K562 (cell line): ENCODE measurements around the gene NDOR1. TPM values are rescaled to one million over a fixed set of nuclear protein-coding genes. Genes with fewer than 3 reads are reported as not detected.

ENCODE experiments used
- ATAC-seq: fragments of 200-7000 bp; cut with Tn5 transposase; 3 replicates; pipeline ENCODE4 v1.9.1; 2020; ENCODE audit warnings: moderate library complexity
- BruUV-seq: library from RNA; stranded (reverse); fragments of 400-500 nt; replicated peaks from 2 replicates; lab custom pipeline; 2021; lab: Mats Ljungman, UMichigan
- CTCF ChIA-PET: fragments of 300-600 bp; formaldehyde crosslinking; extraction: SDS; loops from one replicate; lab custom pipeline; 2021; ENCODE audit warnings: low intra/inter-chr PET ratio; lab: Yijun Ruan, JAX
- POLR2A ChIA-PET: fragments of 300-600, 350-650 bp; sonication (Branson Sonifier 250); formaldehyde crosslinking; extraction: SDS; loops from one replicate; lab custom pipeline; 2021; ENCODE audit warnings: antibody characterized with exemption, inconsistent platforms; lab: Yijun Ruan, JAX
- DNase-seq, 4 experiments: peaks; one replicate each; pipeline versions ENCODE4 v3.0.0 to v3.0.0-alpha.2; 2011 to 2018; ENCODE audit warnings: low spot score in 3 of 4, mixed read lengths in 3 of 4; ENCODE audit errors: extremely low read depth in 1 of 4
- FAIRE-seq: peaks from 2 replicates; lab custom pipeline; 2011; peaks lifted over from hg19 to GRCh38; lab: Jason Lieb, UNC
- H2AFZ ChIP-seq: 2 replicates; pipeline ENCODE4 v1.6.0; 2011; ENCODE audit warnings: low read depth, low read length, control low read depth, inconsistent platforms
- H3K27ac ChIP-seq: fragments of 200-600 bp; 3 replicates; pipeline ENCODE4 v1.8.0; 2011; ENCODE audit warnings: low read depth, mild to moderate bottlenecking, control low read depth, inconsistent platforms, low read length, moderate library complexity, mixed read lengths; ENCODE audit errors: extremely low read depth
- H3K27me3 ChIP-seq, 2 experiments: fragments of 300-600 bp in 1 of 2; 2 replicates in 1 of 2; 3 replicates in 1 of 2; pipeline versions ENCODE4 v1.6.0 to v1.8.0; 2011; ENCODE audit warnings: inconsistent platforms in 2 of 2, low read length in 2 of 2, mild to moderate bottlenecking in 1 of 2, mixed read lengths in 1 of 2, moderate library complexity in 1 of 2; ENCODE audit not compliant: control insufficient read depth in 2 of 2, insufficient read depth in 2 of 2
- H3K36me3 ChIP-seq: fragments of 300-600 bp; 3 replicates; pipeline ENCODE4 v1.8.0; 2011; ENCODE audit warnings: mild to moderate bottlenecking, low read length, inconsistent platforms; ENCODE audit not compliant: control insufficient read depth, insufficient read depth
- H3K4me1 ChIP-seq, 2 experiments: fragments of 200-600 bp in 1 of 2; replicated peaks in 1 of 2; 2 replicates in 1 of 2; 3 replicates in 1 of 2; pipeline versions ENCODE4 v1.5.1 to v1.8.0; 2011; ENCODE audit warnings: inconsistent platforms in 2 of 2, low read length in 2 of 2, mild to moderate bottlenecking in 1 of 2, mixed read lengths in 1 of 2, moderate library complexity in 1 of 2; ENCODE audit not compliant: control insufficient read depth in 2 of 2, insufficient read depth in 2 of 2
- H3K4me2 ChIP-seq: 2 replicates; pipeline ENCODE4 v1.6.1; 2011; ENCODE audit warnings: low read length, control low read depth, inconsistent platforms, mixed read lengths; ENCODE audit not compliant: insufficient read depth
- H3K4me3 ChIP-seq: fragments of 200-600 bp; sonication (generic), shearing (Covaris generic); 2 replicates; pipeline ENCODE4 v1.5.1; 2016; ENCODE audit warnings: control low read depth, inconsistent platforms
- H3K79me2 ChIP-seq: fragments of 200-600 bp; 3 replicates; pipeline ENCODE4 v1.8.0; 2011; ENCODE audit warnings: low read length, inconsistent platforms; ENCODE audit not compliant: control insufficient read depth, insufficient read depth
- H3K9ac ChIP-seq, 2 experiments: 2 replicates each; pipeline versions ENCODE4 v1.6.0 to v1.6.1; 2011; ENCODE audit warnings: low read depth in 2 of 2, low read length in 2 of 2, control low read depth in 1 of 2, inconsistent platforms in 1 of 2, mild to moderate bottlenecking in 1 of 2, mixed read lengths in 1 of 2; ENCODE audit not compliant: insufficient read depth in 1 of 2
- H3K9me1 ChIP-seq: one replicate; pipeline ENCODE4 v1.6.0; 2011; ENCODE audit warnings: inconsistent platforms, mild to moderate bottlenecking, low read length, moderate library complexity; ENCODE audit not compliant: control insufficient read depth, insufficient read depth
- H3K9me3 ChIP-seq: replicated peaks from 2 replicates; pipeline ENCODE4 v1.5.1; 2011; ENCODE audit warnings: low read depth, low read length, inconsistent platforms; ENCODE audit not compliant: control insufficient read depth, insufficient read depth
- H4K20me1 ChIP-seq: replicated peaks from 2 replicates; pipeline ENCODE4 v1.6.1; 2011; ENCODE audit warnings: low read length, inconsistent platforms, mixed read lengths; ENCODE audit not compliant: control insufficient read depth, insufficient read depth
- ELF2 ChIP-seq: fragments of 250-450 bp; sonication (Bioruptor Pico); IDR thresholded peaks from 2 replicates; pipeline ENCODE4 v1.5.0; 2021; ENCODE audit warnings: mild to moderate bottlenecking
- ELF4 ChIP-seq: fragments of 450-650 bp; formaldehyde crosslinking; IDR thresholded peaks from 2 replicates; pipeline ENCODE4 v1.4.0; 2022; ENCODE audit warnings: missing genetic modification characterization
- KAT2B ChIP-seq: IDR thresholded peaks from one replicate; pipeline ENCODE4 v1.6.1; 2012; ENCODE audit warnings: low read depth, mild to moderate bottlenecking, control low read depth, inconsistent platforms, low read length, moderate library complexity
- PBX2 ChIP-seq, 2 experiments: IDR thresholded peaks in 1 of 2; conservative IDR thresholded peaks in 1 of 2; 2 replicates each; pipeline ENCODE4 v1.6.1; 2016; ENCODE audit warnings: low read depth in 2 of 2, mild to moderate bottlenecking in 1 of 2, missing compliant biosample characterization in 1 of 2, missing genetic modification characterization in 1 of 2, moderate library complexity in 1 of 2
- POLR2G ChIP-seq: fragments of 200-400 bp; formaldehyde crosslinking; IDR thresholded peaks from 2 replicates; pipeline ENCODE4 v1.6.1; 2017; ENCODE audit warnings: low read depth, mild to moderate bottlenecking, antibody characterized with exemption, low read length, moderate library complexity
- PREB ChIP-seq: sonication (generic); formaldehyde crosslinking; IDR thresholded peaks from 2 replicates; pipeline ENCODE4 v1.8.1; 2023; ENCODE audit warnings: mild to moderate bottlenecking, missing genetic modification reagents
- RBFOX2 ChIP-seq: fragments of 200-400 bp; formaldehyde crosslinking; IDR thresholded peaks from 2 replicates; pipeline ENCODE4 v1.6.1; 2017; ENCODE audit warnings: low read depth, mild to moderate bottlenecking, low read length, moderate library complexity
- SUPT5H ChIP-seq: fragments of 450-650 bp; IDR thresholded peaks from 2 replicates; pipeline ENCODE4 v1.6.1; 2016
- TGIF2 ChIP-seq: sonication (generic); formaldehyde crosslinking; IDR thresholded peaks from 2 replicates; pipeline ENCODE4 v1.8.1; 2022; ENCODE audit warnings: mild to moderate bottlenecking, missing genetic modification reagents, moderate library complexity
- WGBS: fragments of 100-300 bp; shearing (Covaris generic); methylation state at CpG from one replicate; pipeline ENCODE4 v1.1.6; 2016; ENCODE audit warnings: low coverage, mixed read lengths; ENCODE audit not compliant: insufficient coverage; ENCODE audit errors: missing lambda C conversion rate; 5-methylcytosine and 5-hydroxymethylcytosine counted together
- in situ Hi-C: fragments of 300-500 bp; cut with MboI; formaldehyde crosslinking; loops from 4 replicates; pipeline ENCODE4 v1.15.0; 2018; ENCODE audit warnings: inconsistent platforms, mixed read lengths
- intact Hi-C: fragments of 100-400 bp; cut with micrococcal nuclease; formaldehyde crosslinking; loops from 2 replicates; pipeline ENCODE4 v1.14.2; 2022
- polyA plus RNA-seq, 8 experiments: library from polyadenylated mRNA; depleted of rRNA in 4 of 8; stranded (reverse) in 5 of 8; unstranded in 3 of 8; fragments of >200 nt; fragmentation: Nextera tagmentation in 2 of 8; fragmentation: Illumina TruSeq in 1 of 8; extraction: Ambion mirVana in 2 of 8; extraction: Trizol in 1 of 8; gene quantifications; 2 replicates each; pipeline versions ENCODE4 v1.2.1 to v1.2.3, GENCODE V29; 2011 to 2014; ENCODE audit warnings: inconsistent platforms in 1 of 8, missing spikeins in 1 of 8
- total RNA-seq, 7 experiments: library from RNA; depleted of rRNA in 6 of 7; stranded (reverse); fragments of >200 nt in 6 of 7; fragmentation: Illumina TruSeq in 2 of 7; extraction: Trizol in 2 of 7; gene quantifications; 2 replicates each; pipeline versions ENCODE4 v1.2.1 to v1.2.3, GENCODE V29; 2011 to 2021; ENCODE audit warnings: low replicate concordance in 1 of 7
- TF ChIP-seq, protein P1 (sequence below): fragments of 250-450 bp; sonication (Bioruptor Pico); IDR thresholded peaks from 2 replicates; pipeline ENCODE4 v1.5.0; 2021; ENCODE audit warnings: mild to moderate bottlenecking, moderate library complexity

Gene NDOR1
- total and polyA plus RNA-seq, 9 of the 15 experiments (the other 6 are each of a cell fraction or from before 2014, with no cell fraction given), result 0.06 to 36.9 (median 6.9) TPM

- Histone ChIP-seq H3K79me2 (peaks cover 8% of the 10 kb centered on the region), H3K4me1 (peaks cover 5 to 55% of the 10 kb centered on the region in 2 experiments; a peak in 4 of 5 replicates), H3K27me3 (no peaks in the 10 kb centered on the region), H3K9me3 (no peaks in the 10 kb centered on the region), H3K9me1 (no peaks in the 10 kb centered on the region)
- no peak for DNase-seq
- POLR2A ChIA-PET, result interaction anchor here (0.6 to 1.7 kb wide), 3 partner anchors 9 to 156 kb away, joined by 3 to 5 read pairs (median 4); no protein-coding TSS in a partner anchor
- TF ChIP-seq ELF2 (CRISPR knock-in tag) (no peak), PREB (no peak), KAT2B (no peak), TGIF2 (CRISPR knock-in tag) (no peak), SUPT5H (peak; percentile 48; the same call in 1 of the 2 replicates), POLR2G (peak; percentile 66; the same call in 1 of the 2 replicates), ELF4 (CRISPR knock-in tag) (no peak), PBX2 (CRISPR knock-in tag; IDR thresholded peaks at IDR 0.05; ENCODE audit: low read depth) (no peak), PBX2 (tag; conservative IDR thresholded peaks at IDR 0.05; ENCODE audit: low read depth) (no peak), RBFOX2 (peak; percentile 49; the same call in 1 of the 2 replicates)
- TF ChIP-seq, protein P1, sequence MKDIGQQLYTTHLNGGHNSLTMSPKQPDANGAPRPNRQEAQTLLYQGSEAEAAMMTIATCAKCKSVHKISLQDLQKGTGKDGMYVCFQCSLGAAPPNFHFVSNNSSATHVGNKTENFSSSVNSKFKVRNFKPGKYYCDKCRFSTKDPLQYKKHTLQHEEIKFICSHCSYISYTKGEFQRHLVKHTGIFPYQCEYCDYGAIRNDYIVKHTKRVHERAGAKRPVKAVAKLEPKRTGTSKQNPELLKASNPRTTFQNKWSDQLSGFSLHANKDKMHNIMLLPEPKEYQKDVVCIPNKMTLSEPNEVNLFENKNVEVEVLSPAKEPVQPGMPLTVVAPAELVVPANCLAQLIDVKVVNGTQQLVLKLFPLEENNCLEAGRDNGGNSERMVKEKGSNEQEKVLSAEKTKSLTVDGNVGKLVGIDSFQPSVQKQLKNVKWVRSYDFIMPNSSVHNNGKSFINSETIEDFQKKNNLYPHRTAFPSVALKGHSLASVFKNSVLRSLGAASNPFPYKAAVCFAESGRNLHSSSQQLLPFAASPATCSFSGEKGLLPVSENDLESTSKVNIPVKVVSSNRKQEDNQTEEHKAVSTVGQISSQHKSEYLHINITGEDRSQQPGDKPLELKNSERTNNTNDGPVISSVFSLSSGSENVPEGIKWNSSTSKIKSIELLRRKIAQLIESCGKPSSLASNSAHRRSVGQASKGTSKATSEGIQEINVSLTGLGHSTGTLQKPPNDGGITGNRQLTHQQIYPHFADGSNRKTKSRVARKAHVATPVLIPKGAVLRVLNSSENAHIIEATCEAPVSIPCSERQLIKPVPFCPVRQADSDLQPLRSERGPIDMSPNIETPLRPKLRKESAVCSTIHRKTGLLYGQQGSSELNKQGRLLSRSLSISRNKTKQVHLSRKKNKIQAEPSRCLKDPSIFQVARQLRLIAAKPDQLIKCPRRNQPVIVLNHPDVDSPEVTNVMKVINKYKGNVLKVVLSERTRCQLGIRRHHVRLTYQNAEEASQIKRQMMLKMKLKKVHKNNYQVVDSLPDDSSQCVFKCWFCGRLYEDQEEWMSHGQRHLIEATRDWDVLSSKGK (CRISPR knock-in tag), result no peak
- TF ChIP-seq, all 486 proteins: peak for 3
- peak; percentile 21 for ATAC-seq
- 83% methylated on average over 13 of the region's 13 CpGs for WGBS
- Histone ChIP-seq H3K4me3 (no peak overlapping the region), H3K36me3 (peaks cover 58% of the 10 kb centered on the region; the same call in 2 of the 3 replicates), H3K4me2 (no peak overlapping the region), H3K9ac (no peak overlapping the region; a peak in 1 of 4 replicates), H2AFZ (no peak overlapping the region), H4K20me1 (peaks cover 3% of the 10 kb centered on the region; the same call in 1 of the 2 replicates), H3K27ac (no peak overlapping the region)
- BruUV-seq, result no TSS peak
- intact Hi-C loops (no loop called here), in situ Hi-C loops (no loop called here)
- CTCF ChIA-PET, result no interaction called here
- FAIRE-seq, result no peak
Observed at GRCh38 chr9:137211532-137211931, 6.0 kb downstream of the NDOR1 start.
